ENCODE results near the gene SLC35G4. TPM values are rescaled to one million over a fixed set of nuclear protein-coding genes. Genes with fewer than 3 reads are reported as not detected.

The SLC35G4 gene
- total RNA-seq, 2 donors from 2014 or later, result not detected

- WGBS, 2 experiments (ENCODE audit: insufficient coverage in 1 of 2, insufficient read length in 1 of 2), result 79 to 95% methylated on average over 3 to 5 of the region's 5 CpGs
- Histone ChIP-seq H3K4me1 (ENCODE audit: control insufficient read depth, insufficient read depth, low read length) (no peaks in the 10 kb centered on the region), H3K27me3 (ENCODE audit: control insufficient read depth, insufficient read depth, low read length, poor library complexity, severe bottlenecking) (no peaks in the 10 kb centered on the region), H3K27ac (ENCODE audit: low read depth, low read length) (no peak overlapping the region), H3K4me3 (ENCODE audit: low read length) (no peak overlapping the region), H3K9ac (ENCODE audit: extremely low read depth, low read length, poor library complexity, severe bottlenecking) (no peak overlapping the region), H3K9me3 (ENCODE audit: control insufficient read depth, low read length) (no peaks in the 10 kb centered on the region), H3K36me3 (ENCODE audit: control insufficient read depth, insufficient read depth, low read length) (no peaks in the 10 kb centered on the region)
- no peaks in the 10 kb centered on the region for H3K4me1 Mint-ChIP-seq
- H3K4me3 Mint-ChIP-seq, result no peak overlapping the region
- H3K27me3 Mint-ChIP-seq (ENCODE audit: insufficient read depth), result peaks cover 18% of the 10 kb centered on the region
- no peaks in the 10 kb centered on the region for H3K36me3 Mint-ChIP-seq (ENCODE audit: low read depth)
- H3K27ac Mint-ChIP-seq, result no peak overlapping the region
- no peaks in the 10 kb centered on the region for H3K9me3 Mint-ChIP-seq
- TF ChIP-seq, protein P1, sequence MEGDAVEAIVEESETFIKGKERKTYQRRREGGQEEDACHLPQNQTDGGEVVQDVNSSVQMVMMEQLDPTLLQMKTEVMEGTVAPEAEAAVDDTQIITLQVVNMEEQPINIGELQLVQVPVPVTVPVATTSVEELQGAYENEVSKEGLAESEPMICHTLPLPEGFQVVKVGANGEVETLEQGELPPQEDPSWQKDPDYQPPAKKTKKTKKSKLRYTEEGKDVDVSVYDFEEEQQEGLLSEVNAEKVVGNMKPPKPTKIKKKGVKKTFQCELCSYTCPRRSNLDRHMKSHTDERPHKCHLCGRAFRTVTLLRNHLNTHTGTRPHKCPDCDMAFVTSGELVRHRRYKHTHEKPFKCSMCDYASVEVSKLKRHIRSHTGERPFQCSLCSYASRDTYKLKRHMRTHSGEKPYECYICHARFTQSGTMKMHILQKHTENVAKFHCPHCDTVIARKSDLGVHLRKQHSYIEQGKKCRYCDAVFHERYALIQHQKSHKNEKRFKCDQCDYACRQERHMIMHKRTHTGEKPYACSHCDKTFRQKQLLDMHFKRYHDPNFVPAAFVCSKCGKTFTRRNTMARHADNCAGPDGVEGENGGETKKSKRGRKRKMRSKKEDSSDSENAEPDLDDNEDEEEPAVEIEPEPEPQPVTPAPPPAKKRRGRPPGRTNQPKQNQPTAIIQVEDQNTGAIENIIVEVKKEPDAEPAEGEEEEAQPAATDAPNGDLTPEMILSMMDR (conservative IDR thresholded peaks at IDR 0.05), result no peak
- DNase-seq, result no peak
Observed at GRCh38 chr18:11566236-11566965, 43.0 kb upstream of the SLC35G4 start.

- WGBS, 2 experiments (ENCODE audit: insufficient coverage in 1 of 2, insufficient read length in 1 of 2), result 71 to 83% methylated on average over 6 to 7 of the region's 7 CpGs
- Histone ChIP-seq H3K27me3 (ENCODE audit: control insufficient read depth, insufficient read depth, low read length, poor library complexity, severe bottlenecking) (peaks cover 7% of the 10 kb centered on the region), H3K9me3 (ENCODE audit: control insufficient read depth, low read length) (no peaks in the 10 kb centered on the region), H3K4me1 (ENCODE audit: control insufficient read depth, insufficient read depth, low read length) (no peaks in the 10 kb centered on the region), H3K9ac (ENCODE audit: extremely low read depth, low read length, poor library complexity, severe bottlenecking) (no peak overlapping the region), H3K36me3 (ENCODE audit: control insufficient read depth, insufficient read depth, low read length) (no peaks in the 10 kb centered on the region), H3K27ac (ENCODE audit: low read depth, low read length) (no peak overlapping the region), H3K4me3 (ENCODE audit: low read length) (no peak overlapping the region)
- H3K27me3 Mint-ChIP-seq (ENCODE audit: insufficient read depth), result peaks cover 21% of the 10 kb centered on the region
- DNase-seq, result peak; percentile 29
- H3K9me3 Mint-ChIP-seq, result no peaks in the 10 kb centered on the region
- TF ChIP-seq, protein P1 (conservative IDR thresholded peaks at IDR 0.05), result no peak
- no peak overlapping the region for H3K27ac Mint-ChIP-seq
- H3K4me1 Mint-ChIP-seq, result no peaks in the 10 kb centered on the region
- H3K4me3 Mint-ChIP-seq, result no peak overlapping the region
- no peaks in the 10 kb centered on the region for H3K36me3 Mint-ChIP-seq (ENCODE audit: low read depth)
Observed at GRCh38 chr18:11567396-11567795, 42.0 kb upstream of the SLC35G4 start.

DNA sequence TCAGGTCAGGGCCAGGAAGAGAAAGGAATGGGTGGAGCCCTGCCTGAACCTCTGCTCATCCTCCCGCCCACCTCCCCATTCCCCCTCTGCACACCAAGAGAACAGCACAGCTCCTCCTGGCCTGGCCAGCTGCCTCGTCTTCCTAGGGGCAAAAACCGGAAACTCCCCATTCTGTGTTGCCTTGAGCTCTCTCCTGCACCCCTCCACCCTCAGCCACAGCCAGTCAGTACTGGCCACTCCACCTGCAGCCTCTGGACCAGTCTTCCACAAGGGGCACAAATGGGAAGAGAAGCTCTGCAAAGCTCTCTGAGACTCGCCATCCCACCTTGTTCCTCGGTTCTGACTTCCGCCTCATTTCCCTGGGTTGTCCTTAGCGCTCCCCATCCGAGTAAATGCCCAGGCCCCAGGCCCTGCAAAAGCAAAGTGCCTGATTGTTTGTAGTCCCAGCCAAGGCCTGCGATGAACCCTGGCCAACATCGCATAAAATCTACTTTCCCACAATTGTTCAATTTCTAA lies 39.3 kb upstream of the SLC35G4 start:
- WGBS, 2 experiments (ENCODE audit: insufficient coverage in 1 of 2, insufficient read length in 1 of 2), result 86 to 90% methylated on average over 7 to 10 of the region's 10 CpGs
- no peaks in the 10 kb centered on the region for H3K36me3 ChIP-seq (ENCODE audit: control insufficient read depth, insufficient read depth, low read length)
- H3K4me3 ChIP-seq (ENCODE audit: low read length), result no peak overlapping the region
- peaks cover 26% of the 10 kb centered on the region for H3K27me3 ChIP-seq (ENCODE audit: control insufficient read depth, insufficient read depth, low read length, poor library complexity, severe bottlenecking)
- H3K4me1 Mint-ChIP-seq, result peaks cover 3% of the 10 kb centered on the region
- H3K4me3 Mint-ChIP-seq, result no peak overlapping the region
- H3K9ac ChIP-seq (ENCODE audit: extremely low read depth, low read length, poor library complexity, severe bottlenecking), result no peak overlapping the region
- peaks cover 39% of the 10 kb centered on the region for H3K27me3 Mint-ChIP-seq (ENCODE audit: insufficient read depth)
- H3K9me3 ChIP-seq (ENCODE audit: control insufficient read depth, low read length), result no peaks in the 10 kb centered on the region
- no peaks in the 10 kb centered on the region for H3K9me3 Mint-ChIP-seq
- H3K36me3 Mint-ChIP-seq (ENCODE audit: low read depth), result no peaks in the 10 kb centered on the region
- no peak overlapping the region for H3K27ac ChIP-seq (ENCODE audit: low read depth, low read length)
- peak; percentile 49 for DNase-seq
- TF ChIP-seq, protein P1 (conservative IDR thresholded peaks at IDR 0.05), result no peak
- H3K27ac Mint-ChIP-seq, result no peak overlapping the region
- no peaks in the 10 kb centered on the region for H3K4me1 ChIP-seq (ENCODE audit: control insufficient read depth, insufficient read depth, low read length)

Measured in endodermal cell (in vitro differentiated cells).